Fibroblast of gingiva (primary cell): ENCODE measurements around the gene GPR161.
A peak's percentile ranks its signal among the peaks of the same experiment; 100 is the strongest.
"Not testable (repeated sequence)": the region's sequence is repeated elsewhere in the genome, so short reads cannot be mapped to it uniquely, and the experiment has no call there.

Experiments used
- DNase-seq: peaks from one replicate; pipeline ENCODE4 v3.0.0-alpha.2; 2011; ENCODE audit warnings: low read depth

GPR161 gene

GRCh38 chr1:168136709-168137514, at the start of gene GPR161:
Gene GPR161, minus strand, starts transcription at chr1:168136930. Its CDS starts 32,080 bp downstream, at chr1:168104850.
- DNase-seq, result peak; percentile 30

GRCh38 chr1:168181063-168181720, 44.5 kb upstream of the GPR161 start:
- not testable (repeated sequence) for DNase-seq

- no peak for DNase-seq
Measured at GRCh38 chr1:168180148-168180524, 43.4 kb upstream of the GPR161 start.

GRCh38 chr1:168179438-168180147, 42.9 kb upstream of the GPR161 start:
- DNase-seq, result no peak

- DNase-seq, result peak; percentile 98
Measured at GRCh38 chr1:168178638-168179437, 42.1 kb upstream of the GPR161 start, which contains the start of gene TIPRL. Gene TIPRL, plus strand, starts transcription at chr1:168178962. Its CDS starts 116 bp downstream, at chr1:168179078.

- no peak for DNase-seq
Measured at GRCh38 chr1:168178227-168178637, 41.5 kb upstream of the GPR161 start.

- DNase-seq, result no peak
Measured at GRCh38 chr1:168172250-168172915, 35.7 kb upstream of the GPR161 start.

- DNase-seq, result no peak
Measured at GRCh38 chr1:168170564-168171508, 34.1 kb upstream of the GPR161 start.

GRCh38 chr1:168167806-168168205, 31.1 kb upstream of the GPR161 start:
- no peak for DNase-seq

GRCh38 chr1:168164771-168165170, 28.0 kb upstream of the GPR161 start:
- DNase-seq, result no peak

GRCh38 chr1:168163670-168164069, 26.9 kb upstream of the GPR161 start:
- DNase-seq, result no peak

- DNase-seq, result no peak
Measured at GRCh38 chr1:168161459-168161858, 24.7 kb upstream of the GPR161 start.

GRCh38 chr1:168159979-168160378, 23.2 kb upstream of the GPR161 start:
- no peak for DNase-seq

GRCh38 chr1:168159251-168159650, 22.5 kb upstream of the GPR161 start:
- no peak for DNase-seq

- no peak for DNase-seq
Measured at GRCh38 chr1:168157638-168158037, 20.9 kb upstream of the GPR161 start.

- no peak for DNase-seq
Measured at GRCh38 chr1:168155910-168156309, 19.2 kb upstream of the GPR161 start.

- DNase-seq, result not testable (repeated sequence)
Measured at GRCh38 chr1:168154707-168155106, 18.0 kb upstream of the GPR161 start.

- DNase-seq, result no peak
Measured at GRCh38 chr1:168151935-168152334, 15.2 kb upstream of the GPR161 start.

- no peak for DNase-seq
Measured at GRCh38 chr1:168150283-168150682, 13.6 kb upstream of the GPR161 start.

- no peak for DNase-seq
Measured at GRCh38 chr1:168148916-168149315, 12.2 kb upstream of the GPR161 start.
